Brain microvascular endothelial cell (primary cell): Measurements from ENCODE around the gene RHOV.

Experiments
- DNase-seq: peaks from one replicate; pipeline ENCODE4 v3.0.0-alpha.2; 2020
- H3K27ac ChIP-seq: fragments of 250-450 bp; sonication (Bioruptor Pico); 2 replicates; pipeline ENCODE4 v1.5.1; 2020; ENCODE audit warnings: mild to moderate bottlenecking, moderate library complexity
- H3K27me3 ChIP-seq: fragments of 250-450 bp; sonication (Bioruptor Pico); replicated peaks from 2 replicates; pipeline ENCODE4 v1.5.1; 2020; ENCODE audit warnings: mild to moderate bottlenecking
- H3K36me3 ChIP-seq: fragments of 250-450 bp; sonication (Bioruptor Pico); replicated peaks from 2 replicates; pipeline ENCODE4 v1.5.1; 2020; ENCODE audit warnings: mild to moderate bottlenecking
- H3K4me3 ChIP-seq: 2 replicates; pipeline ENCODE4 v1.5.1; 2011; ENCODE audit warnings: low read depth, mild to moderate bottlenecking, control low read depth, low read length, moderate library complexity
- CTCF ChIP-seq: IDR thresholded peaks from 2 replicates; pipeline ENCODE4 v1.5.1; 2011; ENCODE audit warnings: low read depth, mild to moderate bottlenecking, moderate library complexity, low read length, control low read depth, inconsistent platforms; ENCODE audit errors: missing control alignments
- in situ Hi-C: cut with HindIII; loops from 2 replicates; pipeline ENCODE4 v1.10.0; 2017; ENCODE audit warnings: low sequenced_read_pairs, low pct_ligation_motif_present

The RHOV gene

GRCh38 chr15:40844696-40845030 lies 29.4 kb downstream of the RHOV start:
- Histone ChIP-seq H3K36me3 (no peaks in the 10 kb centered on the region), H3K27me3 (peaks cover 2% of the 10 kb centered on the region), H3K27ac (no peak overlapping the region), H3K4me3 (peak overlapping the region; percentile 51)
- DNase-seq: no peak
- in situ Hi-C loops: no loop called here
- no peak for TF ChIP-seq CTCF

- H3K27ac ChIP-seq: no peak within 1 kb of the TSS
- DNase-seq: no peak
- H3K27me3 ChIP-seq: peaks cover 2% of the 10 kb centered on the region
- TF ChIP-seq CTCF: no peak
- in situ Hi-C loops: no loop called here
- H3K36me3 ChIP-seq: no peaks in the 10 kb centered on the region
- H3K4me3 ChIP-seq: peak within 1 kb of the TSS; percentile 51
Observed at GRCh38 chr15:40843885-40844695, 29.9 kb downstream of the RHOV start, which contains the start of gene SPINT1. SPINT1 (plus strand) TSS chr15:40844048; CDS start chr15:40844555, 507 bp downstream.

- Histone ChIP-seq H3K27ac (no peak overlapping the region), H3K27me3 (peaks cover 2% of the 10 kb centered on the region), H3K4me3 (peak overlapping the region; percentile 20), H3K36me3 (no peaks in the 10 kb centered on the region)
- no peak for TF ChIP-seq CTCF
- in situ Hi-C loops: no loop called here
- DNase-seq: no peak
Observed at GRCh38 chr15:40843261-40843884, 30.7 kb downstream of the RHOV start.

GRCh38 chr15:40841741-40842140 lies 32.3 kb downstream of the RHOV start:
- H3K27me3 ChIP-seq: peaks cover 2% of the 10 kb centered on the region
- in situ Hi-C loops: no loop called here
- H3K36me3 ChIP-seq: no peaks in the 10 kb centered on the region
- no peak for TF ChIP-seq CTCF
- H3K4me3 ChIP-seq: no peak overlapping the region
- DNase-seq: no peak
- H3K27ac ChIP-seq: no peak overlapping the region

- no peaks in the 10 kb centered on the region for H3K27me3 ChIP-seq
- DNase-seq: no peak
- no peaks in the 10 kb centered on the region for H3K36me3 ChIP-seq
- in situ Hi-C loops: no loop called here
- H3K27ac ChIP-seq: no peak overlapping the region
- TF ChIP-seq CTCF: no peak
- no peak overlapping the region for H3K4me3 ChIP-seq
Observed at GRCh38 chr15:40838756-40839155, 35.3 kb downstream of the RHOV start.

- Histone ChIP-seq H3K4me3 (no peak overlapping the region), H3K27me3 (no peaks in the 10 kb centered on the region), H3K36me3 (no peaks in the 10 kb centered on the region), H3K27ac (no peak overlapping the region)
- TF ChIP-seq CTCF: no peak
- in situ Hi-C loops: no loop called here
- DNase-seq: no peak
Observed at GRCh38 chr15:40836020-40836419, 38.0 kb downstream of the RHOV start.
